RCC 7860 (cell line): ENCODE results near the gene CYP2A13.
"Not testable (repeated sequence)": the region's sequence is repeated elsewhere in the genome, so short reads cannot be mapped to it uniquely, and the experiment has no call there.

Experiments
- DNase-seq: peaks from one replicate; pipeline ENCODE4 v3.0.0-alpha.2; 2015; ENCODE audit warnings: low spot score
- FAIRE-seq: peaks from 2 replicates; lab custom pipeline; 2012; peaks lifted over from hg19 to GRCh38; lab: Jason Lieb, UNC

CYP2A13 gene, protein sequence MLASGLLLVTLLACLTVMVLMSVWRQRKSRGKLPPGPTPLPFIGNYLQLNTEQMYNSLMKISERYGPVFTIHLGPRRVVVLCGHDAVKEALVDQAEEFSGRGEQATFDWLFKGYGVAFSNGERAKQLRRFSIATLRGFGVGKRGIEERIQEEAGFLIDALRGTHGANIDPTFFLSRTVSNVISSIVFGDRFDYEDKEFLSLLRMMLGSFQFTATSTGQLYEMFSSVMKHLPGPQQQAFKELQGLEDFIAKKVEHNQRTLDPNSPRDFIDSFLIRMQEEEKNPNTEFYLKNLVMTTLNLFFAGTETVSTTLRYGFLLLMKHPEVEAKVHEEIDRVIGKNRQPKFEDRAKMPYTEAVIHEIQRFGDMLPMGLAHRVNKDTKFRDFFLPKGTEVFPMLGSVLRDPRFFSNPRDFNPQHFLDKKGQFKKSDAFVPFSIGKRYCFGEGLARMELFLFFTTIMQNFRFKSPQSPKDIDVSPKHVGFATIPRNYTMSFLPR

GRCh38 chr19:41088151-41088550 is at the start of gene CYP2A13:
TSS of gene CYP2A13 (plus strand) at chr19:41088451. CDS start at chr19:41088472, 21 bp downstream.
- DNase-seq: no peak

GRCh38 chr19:41039806-41040205 is 48.4 kb upstream of the CYP2A13 start:
- DNase-seq (no peak), FAIRE-seq (no peak)

More at GRCh38 chr19:41088151-41088550, at the start of gene CYP2A13:
- FAIRE-seq: no peak

GRCh38 chr19:41045095-41045494 is 43.2 kb upstream of the CYP2A13 start:
- not testable (repeated sequence) for DNase-seq, FAIRE-seq

- DNase-seq (no peak), FAIRE-seq (no peak)
These were observed 37.8 kb upstream of the CYP2A13 start for GRCh38 chr19:41050426-41050825.

GRCh38 chr19:41052162-41052561 is 36.1 kb upstream of the CYP2A13 start:
- DNase-seq, FAIRE-seq: not testable (repeated sequence)

DNA sequence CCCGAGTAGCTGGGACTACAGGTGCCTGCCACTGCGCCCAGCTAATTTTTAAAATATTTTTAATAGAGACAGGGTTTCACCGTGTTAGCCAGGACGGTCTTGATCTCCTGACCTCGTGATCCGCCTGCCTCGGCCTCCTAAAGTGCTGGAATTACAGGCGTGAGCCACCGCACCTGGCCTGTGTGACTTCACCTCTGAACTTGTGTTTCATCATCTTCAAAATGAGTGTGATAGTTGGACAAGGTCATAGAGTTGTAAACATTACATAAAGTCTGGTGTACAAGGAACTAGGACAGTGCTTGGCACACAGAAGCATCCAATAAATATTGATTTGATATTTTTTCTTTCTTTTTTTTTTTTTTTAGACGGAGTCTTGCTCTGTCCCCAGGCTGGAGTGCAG is 34.9 kb upstream of the CYP2A13 start:
- not testable (repeated sequence) for FAIRE-seq, DNase-seq

GRCh38 chr19:41064974-41065569 is 23.2 kb upstream of the CYP2A13 start:
- no peak for FAIRE-seq

GRCh38 chr19:41076286-41076685 is 12.0 kb upstream of the CYP2A13 start:
- FAIRE-seq (no peak), DNase-seq (no peak)

More at GRCh38 chr19:41064974-41065569, 23.2 kb upstream of the CYP2A13 start:
- no peak for DNase-seq

GRCh38 chr19:41083516-41083915 is 4.7 kb upstream of the CYP2A13 start:
- DNase-seq: no peak
- FAIRE-seq: no peak

DNA sequence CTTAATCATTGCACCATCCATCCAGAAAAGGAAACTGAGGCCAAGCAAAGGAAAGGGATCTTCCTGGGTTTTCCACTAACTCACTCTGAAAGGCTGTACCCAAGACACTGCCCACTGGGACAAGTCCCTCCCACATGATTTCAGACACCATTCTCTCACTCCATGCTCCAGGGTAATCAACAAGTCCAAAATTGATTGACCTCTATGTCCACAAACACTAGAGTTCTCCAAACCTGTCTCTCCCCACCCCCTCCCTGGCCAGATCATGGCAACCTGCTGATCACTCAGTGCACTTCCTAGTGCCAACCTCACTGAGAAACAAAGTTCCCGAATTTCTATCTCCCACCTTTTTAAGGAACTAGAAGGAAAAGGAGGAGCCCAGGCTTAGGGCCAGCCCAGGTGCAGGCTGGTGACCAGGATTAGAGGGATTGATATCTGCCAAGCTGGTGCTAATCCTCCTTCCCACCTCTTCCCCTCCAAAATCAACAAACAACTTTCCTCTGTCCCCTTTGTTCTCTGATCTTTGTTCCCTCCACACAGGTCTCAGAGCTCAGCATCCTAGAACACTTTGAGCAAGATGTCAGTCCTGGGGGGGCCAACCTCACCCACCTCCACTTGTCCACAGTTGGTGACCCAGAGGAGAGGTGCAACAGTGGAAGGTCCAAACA is 2.4 kb upstream of the CYP2A13 start:
- FAIRE-seq: no peak
- DNase-seq: no peak

- FAIRE-seq: no peak
- DNase-seq: no peak
These were observed 1.7 kb downstream of the CYP2A13 start for GRCh38 chr19:41089959-41090358.

GRCh38 chr19:41095703-41096102 is 7.5 kb downstream of the CYP2A13 start:
- FAIRE-seq (no peak), DNase-seq (no peak)

GRCh38 chr19:41096353-41096752 is 8.1 kb downstream of the CYP2A13 start:
- DNase-seq: no peak
- FAIRE-seq: no peak

GRCh38 chr19:41097302-41097701 is 9.1 kb downstream of the CYP2A13 start:
- no peak for DNase-seq
- no peak for FAIRE-seq

GRCh38 chr19:41098762-41099161 is 10.5 kb downstream of the CYP2A13 start:
- no peak for DNase-seq
- no peak for FAIRE-seq

DNA sequence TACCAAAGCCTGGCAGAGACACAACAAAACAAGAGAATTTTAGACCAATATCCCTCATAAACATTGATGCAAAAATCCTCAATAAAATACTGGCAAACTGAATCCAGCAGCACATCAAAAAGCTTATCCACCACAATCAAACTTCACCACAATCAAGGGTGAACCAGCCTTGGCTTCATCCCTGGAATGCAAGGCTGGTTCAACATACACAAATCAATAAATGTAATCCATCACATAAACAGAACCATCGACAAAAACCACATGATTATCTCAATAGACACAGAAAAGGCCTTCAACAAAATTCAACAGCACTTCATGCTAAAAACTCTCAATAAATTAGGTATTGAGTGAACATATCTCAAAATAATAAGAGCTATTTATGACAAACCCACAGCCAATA is 14.0 kb downstream of the CYP2A13 start:
- FAIRE-seq: not testable (repeated sequence)

DNA sequence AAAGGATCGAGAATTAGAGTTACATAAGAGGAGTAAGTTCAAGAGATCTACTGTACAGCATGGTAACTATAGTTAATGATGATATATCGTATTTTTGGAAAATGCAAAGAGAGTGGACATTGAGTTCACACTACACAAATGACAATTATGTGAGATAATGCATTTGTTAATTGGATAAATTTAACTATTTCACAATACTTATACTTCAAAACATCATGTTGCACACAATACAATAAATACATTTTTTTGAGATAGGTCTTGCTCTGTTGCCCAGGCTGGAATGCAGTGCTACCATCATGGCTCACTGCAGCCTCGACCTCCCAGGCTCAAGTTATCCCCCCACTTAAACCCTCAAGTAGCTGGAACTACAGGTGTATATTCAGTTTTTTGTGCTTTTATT is 17.9 kb downstream of the CYP2A13 start:
- FAIRE-seq: no peak
- no peak for DNase-seq

More for the DNA sequence above, 14.0 kb downstream of the CYP2A13 start:
- DNase-seq: not testable (repeated sequence)

DNA sequence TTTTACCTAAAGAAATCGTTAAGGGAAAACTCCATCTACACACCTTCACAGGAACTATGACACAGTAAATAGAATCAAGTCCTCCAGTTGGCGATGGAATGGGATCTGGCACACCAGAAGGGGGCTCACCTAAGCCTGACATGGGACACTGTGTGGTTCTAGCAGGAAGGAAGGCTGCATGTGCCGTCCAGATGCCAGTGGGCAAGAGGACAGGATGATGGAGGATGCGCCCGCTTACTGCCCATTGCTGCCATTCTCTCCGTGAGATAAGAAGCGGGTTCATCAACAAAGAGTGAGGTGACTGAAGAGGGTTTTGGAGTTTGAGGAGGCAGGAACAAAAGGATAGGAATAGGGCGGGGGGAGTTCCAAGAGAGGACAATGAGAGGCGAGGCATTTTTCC is 23.0 kb downstream of the CYP2A13 start:
- no peak for FAIRE-seq
- no peak for DNase-seq

- FAIRE-seq (no peak), DNase-seq (no peak)
These were observed 23.6 kb downstream of the CYP2A13 start for GRCh38 chr19:41111750-41112295.

DNA sequence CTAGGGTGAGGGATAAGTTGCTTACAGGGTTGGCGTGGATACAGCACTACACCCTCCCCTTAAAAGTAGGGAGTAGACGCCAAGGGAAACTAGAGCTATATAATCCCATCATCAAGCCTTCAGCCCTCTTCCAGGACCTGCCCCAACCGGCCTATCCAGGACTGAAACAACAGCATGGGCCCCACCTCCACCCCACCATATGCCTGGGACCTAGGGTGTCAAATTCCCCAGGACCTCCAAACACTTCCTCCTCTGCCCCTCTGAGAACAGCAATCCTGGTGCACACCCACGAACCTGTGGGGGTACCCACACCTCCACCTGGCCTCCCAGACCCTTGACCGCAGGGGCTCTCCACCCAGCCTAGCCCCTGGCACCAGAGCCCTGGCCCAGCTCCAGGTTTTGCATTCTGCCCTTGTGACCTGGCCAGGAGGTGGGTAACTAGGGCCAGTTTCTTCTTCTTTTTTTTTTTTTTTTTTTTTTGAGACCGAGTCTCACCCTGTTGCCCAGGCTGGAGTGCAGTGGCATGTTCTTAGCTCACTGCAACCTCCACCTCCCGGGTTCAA is 24.6 kb downstream of the CYP2A13 start:
- FAIRE-seq (no peak), DNase-seq (no peak)

DNA sequence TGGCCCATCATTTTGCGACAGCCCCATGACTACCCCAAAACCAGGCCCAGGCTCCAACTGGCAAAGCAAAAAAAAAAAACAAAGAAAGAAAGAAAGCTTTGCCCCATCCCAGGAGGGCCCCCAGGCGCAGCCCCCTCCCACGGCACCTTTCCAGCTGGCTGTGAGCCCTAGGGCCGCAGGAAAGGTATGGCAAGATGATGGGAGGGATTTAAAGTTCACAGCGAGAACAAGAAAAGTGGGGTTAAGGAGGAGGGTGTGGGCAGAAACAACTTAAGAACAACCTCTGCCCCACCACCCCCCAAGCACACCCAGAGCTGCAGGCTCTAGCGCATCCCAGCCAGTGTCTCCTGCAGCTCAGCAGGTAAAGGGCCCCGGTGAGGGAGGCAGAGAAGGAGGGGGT is 25.9 kb downstream of the CYP2A13 start, which contains the start of gene CYP2F1:
Gene CYP2F1, plus strand, starts transcription at position 301 of the 400 bp plus-strand sequence. CDS start 1,757 bp downstream, outside the sequence.
- no peak for FAIRE-seq
- no peak for DNase-seq
